ENCODE measurements around the gene DAAM1. TPM values are rescaled to one million over a fixed set of nuclear protein-coding genes. Genes with fewer than 3 reads are reported as not detected.

The DAAM1 gene
- total RNA-seq, 1 donor = 19.5 TPM

GRCh38 chr14:59208224-59208814, 19.9 kb downstream of the DAAM1 start:
- no peaks in the 10 kb centered on the region for H3K36me3 ChIP-seq (ENCODE audit: insufficient read depth, low read length)
- DNase-seq (ENCODE audit: insufficient read length, low spot score, missing footprints) = peak; percentile 88
- peak overlapping the region; percentile 8 for H3K4me2 ChIP-seq (ENCODE audit: insufficient read depth, low read length)
- no peak for TF ChIP-seq CTCF (IDR thresholded peaks at IDR 0.05; ENCODE audit: extremely low read depth, low read depth, low read length)
- no peaks in the 10 kb centered on the region for H4K20me1 ChIP-seq (ENCODE audit: insufficient read depth, low read length)
- H3K9me3 ChIP-seq (ENCODE audit: low read depth, low read length) = no peaks in the 10 kb centered on the region
- peaks cover 17% of the 10 kb centered on the region for H3K79me2 ChIP-seq (ENCODE audit: insufficient read depth, low read length)
- peak overlapping the region; percentile 2 for H3K27ac ChIP-seq (ENCODE audit: low read depth, low read length)
- no peak overlapping the region for H3K4me3 ChIP-seq (ENCODE audit: insufficient read depth, low read length)
- H3K27me3 ChIP-seq (ENCODE audit: insufficient read depth, low read length) = no peaks in the 10 kb centered on the region
- peak overlapping the region; percentile 1 for H2AFZ ChIP-seq (ENCODE audit: low read length)
- peaks cover 1% of the 10 kb centered on the region for H3K4me1 ChIP-seq (ENCODE audit: insufficient read depth, low read length)

- DNase-seq (ENCODE audit: insufficient read length, low spot score, missing footprints) = no peak
- Histone ChIP-seq H3K27ac (ENCODE audit: low read depth, low read length) (no peak overlapping the region), H3K79me2 (ENCODE audit: insufficient read depth, low read length) (peaks cover 17% of the 10 kb centered on the region), H3K4me2 (ENCODE audit: insufficient read depth, low read length) (no peak overlapping the region), H3K4me1 (ENCODE audit: insufficient read depth, low read length) (peaks cover 4% of the 10 kb centered on the region), H2AFZ (ENCODE audit: low read length) (no peak overlapping the region), H3K27me3 (ENCODE audit: insufficient read depth, low read length) (no peaks in the 10 kb centered on the region), H3K4me3 (ENCODE audit: insufficient read depth, low read length) (no peak overlapping the region), H3K36me3 (ENCODE audit: insufficient read depth, low read length) (no peaks in the 10 kb centered on the region), H3K9me3 (ENCODE audit: low read depth, low read length) (no peaks in the 10 kb centered on the region), H4K20me1 (ENCODE audit: insufficient read depth, low read length) (peaks cover 2% of the 10 kb centered on the region)
- TF ChIP-seq CTCF (IDR thresholded peaks at IDR 0.05; ENCODE audit: extremely low read depth, low read depth, low read length) = no peak
Measured at GRCh38 chr14:59208954-59209353, 20.5 kb downstream of the DAAM1 start.

GRCh38 chr14:59210621-59211020, 22.2 kb downstream of the DAAM1 start:
- H3K27ac ChIP-seq (ENCODE audit: low read depth, low read length) = no peak overlapping the region
- TF ChIP-seq CTCF (IDR thresholded peaks at IDR 0.05; ENCODE audit: extremely low read depth, low read depth, low read length) = no peak
- no peak overlapping the region for H2AFZ ChIP-seq (ENCODE audit: low read length)
- H3K79me2 ChIP-seq (ENCODE audit: insufficient read depth, low read length) = peaks cover 19% of the 10 kb centered on the region
- no peaks in the 10 kb centered on the region for H3K9me3 ChIP-seq (ENCODE audit: low read depth, low read length)
- H4K20me1 ChIP-seq (ENCODE audit: insufficient read depth, low read length) = peaks cover 16% of the 10 kb centered on the region
- no peak overlapping the region for H3K4me3 ChIP-seq (ENCODE audit: insufficient read depth, low read length)
- no peaks in the 10 kb centered on the region for H3K27me3 ChIP-seq (ENCODE audit: insufficient read depth, low read length)
- H3K36me3 ChIP-seq (ENCODE audit: insufficient read depth, low read length) = no peaks in the 10 kb centered on the region
- DNase-seq (ENCODE audit: insufficient read length, low spot score, missing footprints) = no peak
- no peak overlapping the region for H3K4me2 ChIP-seq (ENCODE audit: insufficient read depth, low read length)
- H3K4me1 ChIP-seq (ENCODE audit: insufficient read depth, low read length) = peaks cover 4% of the 10 kb centered on the region

GRCh38 chr14:59213368-59214315, 25.2 kb downstream of the DAAM1 start:
- H2AFZ ChIP-seq (ENCODE audit: low read length) = no peak overlapping the region
- peak; percentile 57 for DNase-seq (ENCODE audit: insufficient read length, low spot score, missing footprints)
- peaks cover 33% of the 10 kb centered on the region for H3K79me2 ChIP-seq (ENCODE audit: insufficient read depth, low read length)
- H4K20me1 ChIP-seq (ENCODE audit: insufficient read depth, low read length) = peaks cover 25% of the 10 kb centered on the region
- TF ChIP-seq CTCF (IDR thresholded peaks at IDR 0.05; ENCODE audit: extremely low read depth, low read depth, low read length) = no peak
- peaks cover 10% of the 10 kb centered on the region for H3K4me1 ChIP-seq (ENCODE audit: insufficient read depth, low read length)
- no peak overlapping the region for H3K27ac ChIP-seq (ENCODE audit: low read depth, low read length)
- no peaks in the 10 kb centered on the region for H3K36me3 ChIP-seq (ENCODE audit: insufficient read depth, low read length)
- H3K27me3 ChIP-seq (ENCODE audit: insufficient read depth, low read length) = no peaks in the 10 kb centered on the region
- H3K4me2 ChIP-seq (ENCODE audit: insufficient read depth, low read length) = no peak overlapping the region
- H3K4me3 ChIP-seq (ENCODE audit: insufficient read depth, low read length) = no peak overlapping the region
- no peaks in the 10 kb centered on the region for H3K9me3 ChIP-seq (ENCODE audit: low read depth, low read length)

All from osteoblast (primary cell).